ENCODE results near the gene ZNF277.

GRCh38 chr7:112214268-112214667, 7.8 kb downstream of the ZNF277 start:
- TF ChIP-seq CTCF (IDR thresholded peaks at IDR 0.05) (no peak), POLR2AphosphoS5 (IDR thresholded peaks at IDR 0.05) (no peak), EP300 (IDR thresholded peaks at IDR 0.05; ENCODE audit: low read depth) (no peak), POLR2A (IDR thresholded peaks at IDR 0.05) (no peak)

Measured in transverse colon (tissue), 4 donors.